ENCODE measurements around the gene GSTA5.
"Not testable (repeated sequence)": the region's sequence is repeated elsewhere in the genome, so short reads cannot be mapped to it uniquely, and the experiment has no call there.

The GSTA5 gene

GRCh38 chr6:52830869-52831268 lies 9.7 kb downstream of the GSTA5 start:
- DNase-seq, result not testable (repeated sequence)

- DNase-seq, result no peak
Observed at GRCh38 chr6:52829046-52829817, 11.4 kb downstream of the GSTA5 start.

DNA sequence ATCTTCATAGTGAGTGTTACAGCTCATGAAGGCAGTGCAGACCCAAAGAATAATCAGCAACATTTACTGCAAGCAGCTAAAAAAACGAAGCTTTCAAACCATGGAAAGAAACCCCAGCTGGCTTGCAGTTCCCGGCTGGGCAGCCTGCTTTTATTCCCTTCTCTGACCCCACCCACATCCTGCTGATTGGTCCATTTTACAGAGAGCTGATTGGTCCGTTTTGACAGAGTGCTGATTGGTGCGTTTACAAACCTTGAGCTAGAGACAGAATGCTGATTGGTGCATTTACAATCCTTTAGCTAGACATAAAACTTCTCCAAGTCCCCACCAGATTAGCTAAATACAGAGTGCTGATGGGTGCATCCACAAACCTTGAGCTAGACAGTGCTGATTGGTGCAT lies 12.0 kb downstream of the GSTA5 start:
- DNase-seq, result not testable (repeated sequence)

DNA sequence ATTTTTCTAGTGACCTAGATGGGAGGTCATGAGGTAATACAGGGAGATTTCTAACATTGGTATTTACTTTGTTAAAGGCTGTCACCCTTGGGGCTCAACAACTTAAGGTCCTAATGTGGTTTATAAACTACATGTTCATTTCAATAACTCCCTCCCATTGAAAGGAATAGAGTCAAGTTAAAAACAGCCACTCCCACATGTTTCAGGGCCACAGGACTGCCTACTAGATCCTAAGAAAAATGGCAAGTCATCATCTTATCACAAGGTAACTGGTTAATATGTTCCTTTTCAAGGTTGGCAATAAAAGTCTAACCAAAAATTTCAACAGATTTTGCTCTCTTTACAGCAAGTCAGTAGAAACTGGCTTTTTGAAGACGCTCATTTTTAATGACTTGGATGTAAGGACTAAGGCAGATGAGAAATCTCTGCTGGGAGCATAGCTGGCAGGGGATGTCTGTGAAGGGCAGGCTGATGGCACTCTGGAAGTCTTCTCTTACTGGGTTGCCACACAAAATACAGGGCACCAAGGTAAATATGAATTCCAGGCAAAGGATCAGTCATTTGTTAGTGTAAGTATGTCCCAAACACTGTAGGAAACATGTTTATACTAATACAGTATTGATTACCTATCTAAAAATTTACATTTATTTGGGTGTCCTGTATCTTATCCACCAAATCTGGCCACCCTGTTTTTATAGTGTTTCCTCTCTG lies 13.4 kb downstream of the GSTA5 start:
- not testable (repeated sequence) for DNase-seq

DNA sequence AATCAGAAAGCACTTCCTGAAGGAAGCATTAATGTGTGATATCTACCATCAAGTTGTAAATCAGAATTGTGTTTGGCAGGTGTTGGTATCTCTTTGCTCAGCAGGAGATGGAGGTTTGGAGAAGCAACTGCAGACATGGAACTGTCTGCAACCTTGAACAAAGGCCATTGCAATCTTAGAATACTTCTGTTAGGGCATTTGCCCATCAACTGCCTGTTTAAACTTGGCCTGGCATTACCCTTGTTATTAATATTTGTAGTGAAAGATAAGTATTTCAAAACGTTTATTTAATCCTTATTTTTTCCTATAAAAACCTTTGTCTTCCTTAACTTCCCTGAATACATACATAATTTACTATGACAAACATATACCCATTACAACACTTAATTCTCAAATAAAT lies 14.1 kb downstream of the GSTA5 start:
- no peak for DNase-seq

- not testable (repeated sequence) for DNase-seq
Observed at GRCh38 chr6:52825900-52826459, 14.6 kb downstream of the GSTA5 start.

GRCh38 chr6:52825270-52825793 lies 15.3 kb downstream of the GSTA5 start:
- DNase-seq, result not testable (repeated sequence)

DNA sequence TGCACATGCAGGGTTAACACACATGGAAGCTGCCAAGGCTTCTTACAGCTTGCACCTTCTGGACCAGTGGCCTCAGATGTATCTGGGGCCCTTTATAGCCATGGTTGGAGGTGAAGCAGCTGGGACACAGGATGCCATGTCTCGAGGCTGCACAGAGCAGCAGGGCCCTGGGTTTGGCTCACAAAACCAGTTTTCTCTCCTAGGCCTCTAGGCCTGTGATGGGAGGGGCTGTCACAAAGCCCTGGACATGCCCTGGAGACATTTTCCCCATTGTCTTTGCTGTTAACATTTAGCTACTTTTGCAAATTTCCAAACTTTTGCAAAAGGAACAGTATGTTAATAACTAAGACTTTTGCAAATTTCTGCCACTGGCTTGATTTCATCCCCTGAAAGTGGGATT lies 18.8 kb downstream of the GSTA5 start:
- no peak for DNase-seq

DNA sequence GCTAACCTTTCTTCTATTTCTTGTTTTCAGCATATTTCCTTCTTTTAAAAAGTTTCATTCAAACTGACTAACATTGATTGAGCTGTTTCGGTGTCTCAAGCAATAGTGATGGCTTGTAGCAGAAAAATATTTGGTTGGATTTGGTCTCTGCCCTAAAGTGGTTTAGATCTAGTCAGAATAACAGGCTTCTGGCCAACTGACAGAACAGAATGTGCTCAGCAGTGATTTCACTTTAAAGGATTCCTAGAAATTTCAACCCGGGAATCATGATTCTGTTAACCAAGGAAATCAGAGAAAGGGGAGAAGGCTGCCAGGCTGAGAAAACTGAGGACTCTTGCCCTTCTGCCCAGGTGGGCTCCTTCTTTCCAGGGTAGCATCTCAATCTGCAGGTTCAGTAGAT lies 20.4 kb downstream of the GSTA5 start:
- DNase-seq, result no peak

- DNase-seq, result peak; percentile 30
Observed at GRCh38 chr6:52815167-52816092, 25.2 kb downstream of the GSTA5 start.

DNA sequence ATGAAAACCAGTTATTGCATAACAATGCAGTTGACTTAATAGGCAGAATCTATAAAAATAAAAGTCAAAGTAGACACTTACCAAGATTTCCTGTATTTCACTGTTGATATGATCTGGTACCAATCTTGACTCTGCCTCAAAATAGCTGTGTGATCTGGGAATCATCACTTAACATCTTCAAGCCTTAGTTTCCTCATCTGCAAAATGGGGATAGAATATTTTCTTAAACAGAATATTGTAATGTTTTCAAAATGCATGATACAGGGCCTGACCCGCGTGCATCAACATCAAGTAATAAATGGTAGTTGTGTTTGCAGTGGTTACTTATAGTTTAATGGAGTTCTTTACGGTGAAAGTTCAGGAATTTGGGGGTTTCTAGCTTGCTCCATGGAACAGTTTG lies 26.1 kb downstream of the GSTA5 start:
- not testable (repeated sequence) for DNase-seq

DNA sequence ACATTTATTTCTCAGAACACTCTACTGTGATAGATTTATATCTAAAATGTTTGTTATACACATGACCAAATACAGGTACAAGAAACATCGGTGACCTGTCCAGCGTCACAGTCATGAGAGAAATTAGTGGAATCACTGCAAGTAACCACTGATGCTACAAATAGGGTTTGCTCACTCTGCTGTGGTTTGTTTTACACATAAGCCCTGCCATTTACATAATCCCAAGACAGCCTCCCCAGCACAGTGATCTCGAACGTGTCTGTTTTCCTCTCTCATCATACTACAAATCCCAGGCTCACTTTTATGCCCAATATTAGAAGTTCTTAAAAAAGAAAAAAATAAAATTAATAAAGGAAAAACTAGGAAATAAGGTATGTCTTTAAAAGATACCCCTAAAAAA lies 30.8 kb downstream of the GSTA5 start:
- DNase-seq, result not testable (repeated sequence)

GRCh38 chr6:52808660-52809059 lies 32.0 kb downstream of the GSTA5 start:
- no peak for DNase-seq

DNA sequence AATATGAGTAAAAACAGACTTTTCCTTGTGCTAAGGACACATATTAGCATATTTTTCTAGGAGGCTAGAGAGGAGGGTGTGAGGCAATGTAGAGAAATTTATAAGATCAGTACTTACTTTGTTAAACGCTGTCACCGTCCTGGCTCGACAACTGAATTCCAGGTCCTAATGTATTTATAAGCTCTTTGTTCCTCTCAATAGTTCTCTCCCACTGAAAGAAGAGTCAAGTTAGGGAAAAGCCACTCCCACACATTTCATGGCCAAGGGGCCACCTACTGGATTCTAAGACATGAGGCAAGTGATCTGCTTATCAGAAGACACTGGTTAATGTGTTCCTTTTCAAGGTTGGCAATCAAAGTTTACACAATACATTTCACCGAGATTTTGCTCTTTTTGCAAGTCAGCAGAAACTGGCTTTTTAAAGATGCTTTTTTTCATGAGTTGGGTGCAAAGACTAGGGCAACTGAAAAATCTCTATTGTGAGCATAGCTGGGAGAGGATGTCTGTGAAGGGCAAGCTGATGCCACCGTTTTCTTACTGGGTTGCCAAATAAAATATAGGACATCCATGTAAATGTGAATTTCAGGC lies 36.9 kb downstream of the GSTA5 start, which contains the start of gene GSTA1:
GSTA1 (minus strand) TSS at position 149 of the 588 bp plus-strand sequence. CDS start 4,549 bp downstream, outside the sequence.
- not testable (repeated sequence) for DNase-seq

DNA sequence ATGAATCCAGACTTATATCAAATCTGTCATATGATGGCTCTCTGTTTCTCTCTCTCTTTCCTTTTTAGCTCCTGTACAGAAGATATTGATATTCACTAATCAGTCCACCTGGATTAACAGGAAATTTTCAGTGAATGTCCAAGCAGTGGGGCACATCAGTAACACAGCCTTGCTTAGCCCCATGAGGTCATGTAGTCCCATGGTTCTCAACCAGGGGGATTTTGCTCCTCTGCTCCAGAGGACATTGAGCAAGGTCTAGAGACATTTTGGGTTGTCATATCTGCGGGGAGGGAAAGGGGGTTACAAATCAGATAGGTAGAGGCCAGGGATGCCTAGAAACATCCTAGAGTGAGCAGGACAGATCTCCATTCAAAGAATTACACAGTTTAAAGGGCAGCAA lies 37.8 kb downstream of the GSTA5 start:
- DNase-seq, result no peak

GRCh38 chr6:52801188-52801841 lies 39.3 kb downstream of the GSTA5 start:
- DNase-seq, result no peak

DNA sequence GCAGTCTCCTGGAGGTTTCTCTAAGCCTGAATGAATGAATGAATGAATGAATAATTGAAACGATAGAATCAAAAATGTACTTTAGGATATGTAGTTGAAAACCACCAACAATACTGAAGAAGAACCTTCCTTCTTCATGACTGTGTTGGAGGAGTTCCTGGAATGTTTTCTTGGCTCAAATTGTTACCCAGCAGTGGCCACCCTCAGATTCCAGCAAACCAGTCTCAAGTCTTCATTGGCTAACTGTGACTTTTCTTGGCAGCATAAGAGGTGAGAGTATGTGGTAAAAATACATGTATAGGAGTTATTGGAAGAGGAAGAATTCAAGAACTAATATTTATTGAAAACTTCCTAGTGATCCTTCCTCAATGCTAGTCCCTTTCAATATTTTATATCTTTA lies 41.3 kb downstream of the GSTA5 start:
- not testable (repeated sequence) for DNase-seq

- not testable (repeated sequence) for DNase-seq
Observed at GRCh38 chr6:52794366-52794765, 46.2 kb downstream of the GSTA5 start.

- no peak for DNase-seq
Observed at GRCh38 chr6:52790861-52791260, 49.8 kb downstream of the GSTA5 start.

DNA sequence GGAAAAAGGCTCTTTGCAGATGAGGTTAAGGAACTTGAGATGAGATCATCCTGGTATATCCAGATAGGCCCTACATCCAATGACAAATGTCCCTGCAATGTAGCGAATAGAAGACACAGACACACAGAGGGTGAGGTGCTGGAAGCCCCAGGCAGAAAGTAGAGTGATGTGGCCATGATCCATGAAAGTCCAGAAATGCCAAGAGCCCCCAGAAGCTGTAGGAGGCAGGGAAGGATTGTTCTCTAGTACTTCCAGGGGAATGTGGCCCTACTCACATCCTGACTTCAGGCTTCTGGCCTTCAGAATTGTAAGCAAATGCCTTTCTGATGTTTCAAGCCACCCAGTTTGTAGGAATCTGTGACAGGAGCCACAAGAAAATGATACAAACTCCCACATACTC lies 51.0 kb downstream of the GSTA5 start:
- not testable (repeated sequence) for DNase-seq

DNA sequence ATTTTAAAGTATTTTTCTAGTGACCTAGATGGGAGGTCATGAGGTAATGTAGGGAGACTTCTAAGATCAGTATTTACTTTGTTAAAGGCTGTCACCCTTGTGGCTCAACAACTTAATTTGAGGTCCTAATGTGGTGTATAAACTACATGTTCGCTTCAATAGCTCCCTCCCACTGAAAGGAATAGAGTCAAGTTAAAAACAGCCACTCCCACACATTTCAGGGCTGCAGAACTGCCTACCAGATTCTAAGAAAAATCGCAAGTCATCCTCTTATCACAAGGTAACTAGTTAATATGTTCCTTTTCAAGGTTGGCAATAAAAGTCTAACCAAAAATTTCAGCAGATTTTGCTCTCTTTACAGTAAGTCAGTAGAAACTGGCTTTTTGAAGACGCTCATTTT lies 52.1 kb downstream of the GSTA5 start:
- no peak for DNase-seq

DNA sequence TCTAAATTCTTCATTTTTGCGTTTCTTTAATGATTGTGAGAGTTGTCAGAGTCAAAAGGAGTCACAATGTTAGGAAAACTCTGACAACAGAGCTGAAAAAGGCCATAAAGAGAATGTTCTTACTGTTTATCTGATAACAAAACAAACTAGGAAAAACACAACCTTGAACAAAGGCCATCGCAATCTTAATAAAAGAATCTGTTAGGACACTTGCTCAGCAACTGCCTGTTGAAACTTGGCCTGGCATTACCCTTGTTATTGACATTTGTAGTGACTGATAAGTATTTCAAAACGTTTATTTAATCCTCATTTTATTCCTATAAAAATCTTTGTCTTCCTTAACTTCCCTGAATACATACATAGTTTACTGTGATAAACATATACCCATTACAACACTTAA lies 52.7 kb downstream of the GSTA5 start:
- DNase-seq, result no peak
